ENCODE measurements around the gene MEFV. TPM values are rescaled to one million over a fixed set of nuclear protein-coding genes. Genes with fewer than 3 reads are reported as not detected.

Gene MEFV, protein sequence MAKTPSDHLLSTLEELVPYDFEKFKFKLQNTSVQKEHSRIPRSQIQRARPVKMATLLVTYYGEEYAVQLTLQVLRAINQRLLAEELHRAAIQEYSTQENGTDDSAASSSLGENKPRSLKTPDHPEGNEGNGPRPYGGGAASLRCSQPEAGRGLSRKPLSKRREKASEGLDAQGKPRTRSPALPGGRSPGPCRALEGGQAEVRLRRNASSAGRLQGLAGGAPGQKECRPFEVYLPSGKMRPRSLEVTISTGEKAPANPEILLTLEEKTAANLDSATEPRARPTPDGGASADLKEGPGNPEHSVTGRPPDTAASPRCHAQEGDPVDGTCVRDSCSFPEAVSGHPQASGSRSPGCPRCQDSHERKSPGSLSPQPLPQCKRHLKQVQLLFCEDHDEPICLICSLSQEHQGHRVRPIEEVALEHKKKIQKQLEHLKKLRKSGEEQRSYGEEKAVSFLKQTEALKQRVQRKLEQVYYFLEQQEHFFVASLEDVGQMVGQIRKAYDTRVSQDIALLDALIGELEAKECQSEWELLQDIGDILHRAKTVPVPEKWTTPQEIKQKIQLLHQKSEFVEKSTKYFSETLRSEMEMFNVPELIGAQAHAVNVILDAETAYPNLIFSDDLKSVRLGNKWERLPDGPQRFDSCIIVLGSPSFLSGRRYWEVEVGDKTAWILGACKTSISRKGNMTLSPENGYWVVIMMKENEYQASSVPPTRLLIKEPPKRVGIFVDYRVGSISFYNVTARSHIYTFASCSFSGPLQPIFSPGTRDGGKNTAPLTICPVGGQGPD
- 0.07 and 0.10 TPM in 2 replicates for total RNA-seq

DNA sequence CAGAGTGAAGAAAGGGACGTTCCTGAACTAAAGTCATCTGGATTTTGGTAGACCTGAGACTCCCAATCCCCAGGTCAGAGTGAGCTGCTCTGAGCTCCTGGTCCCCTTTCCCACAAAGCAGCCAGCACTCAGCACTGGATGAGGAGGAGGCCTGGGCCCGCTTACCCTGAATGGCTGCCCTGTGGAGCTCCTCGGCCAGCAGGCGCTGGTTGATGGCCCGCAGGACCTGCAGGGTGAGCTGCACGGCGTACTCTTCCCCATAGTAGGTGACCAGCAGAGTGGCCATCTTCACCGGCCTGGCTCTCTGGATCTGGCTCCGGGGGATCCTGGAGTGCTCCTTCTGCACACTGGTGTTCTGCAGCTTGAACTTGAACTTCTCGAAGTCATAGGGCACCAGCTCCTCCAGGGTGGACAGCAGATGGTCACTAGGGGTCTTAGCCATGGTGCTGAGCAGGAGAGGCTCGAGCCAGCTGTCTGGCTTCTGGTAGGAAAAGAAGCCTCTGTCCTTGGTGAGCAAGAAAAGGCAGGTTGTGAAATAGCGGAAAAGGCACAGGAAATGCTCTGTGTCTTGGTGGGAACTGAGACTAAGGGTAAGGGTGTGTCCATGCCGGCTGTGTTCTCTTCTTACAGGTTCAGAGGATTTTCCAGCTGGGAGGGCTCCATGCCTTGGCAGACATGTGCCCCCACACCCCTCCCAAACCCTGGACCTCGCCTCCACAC lies at the start of gene MEFV:
Gene MEFV, minus strand, starts transcription at position 488 of the 720 bp plus-strand sequence. Its CDS starts 46 bp downstream, at position 442.

DNA sequence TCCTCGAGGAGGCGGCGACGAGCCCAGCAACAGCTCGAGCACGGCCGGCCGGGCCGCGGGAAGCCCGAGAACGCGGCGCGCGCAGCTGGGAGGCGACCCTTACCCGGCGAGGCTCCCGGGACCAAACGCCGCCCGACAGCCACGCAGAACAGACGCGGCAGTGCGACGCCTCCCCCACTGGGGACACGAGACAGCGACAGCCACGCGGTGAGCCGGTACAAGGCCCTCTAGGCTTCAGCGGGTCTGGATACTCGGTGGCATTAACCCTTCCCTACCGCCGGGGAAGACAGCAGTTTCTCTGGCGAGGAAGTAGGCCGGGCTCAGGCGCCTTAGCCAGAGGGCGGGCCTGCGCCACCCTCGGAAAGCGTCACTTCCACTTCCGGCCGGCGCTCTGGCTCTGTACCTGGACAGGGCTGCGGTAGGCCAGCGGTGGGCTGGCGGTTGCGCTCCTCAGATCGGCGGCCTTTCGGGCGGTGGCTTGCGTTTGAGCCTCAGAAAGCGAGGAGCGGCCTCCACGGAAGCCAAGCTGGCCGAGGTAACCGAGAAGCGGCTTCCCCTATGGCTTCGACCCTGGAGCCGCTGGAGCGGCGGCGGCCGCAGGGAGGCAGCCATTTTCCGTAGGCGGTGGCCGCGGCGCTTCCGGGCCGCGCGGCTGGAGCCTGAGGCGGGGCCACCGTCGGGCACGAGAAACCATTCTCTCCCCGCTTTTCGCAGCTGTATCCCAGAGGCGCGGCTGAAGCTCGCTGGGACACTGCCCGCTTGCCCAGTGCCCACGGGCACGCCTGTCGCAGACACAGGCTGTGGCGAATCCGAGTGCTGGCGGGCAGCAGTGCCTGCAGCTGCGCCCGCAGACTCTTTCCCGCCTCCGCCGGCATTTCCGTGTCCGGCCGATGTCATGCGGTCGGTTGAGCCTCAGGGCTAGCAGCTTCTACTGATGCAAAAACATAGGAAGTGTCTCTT lies 49.0 kb upstream of the MEFV start, which contains the start of the genes TIGD7 and ZNF75A:
Gene TIGD7, minus strand, starts transcription at position 322 of the 960 bp plus-strand sequence. CDS start 4,816 bp downstream, outside the sequence.
Gene ZNF75A, plus strand, starts transcription at position 389 of the 960 bp plus-strand sequence. CDS start 2,932 bp downstream, outside the sequence.

DNA sequence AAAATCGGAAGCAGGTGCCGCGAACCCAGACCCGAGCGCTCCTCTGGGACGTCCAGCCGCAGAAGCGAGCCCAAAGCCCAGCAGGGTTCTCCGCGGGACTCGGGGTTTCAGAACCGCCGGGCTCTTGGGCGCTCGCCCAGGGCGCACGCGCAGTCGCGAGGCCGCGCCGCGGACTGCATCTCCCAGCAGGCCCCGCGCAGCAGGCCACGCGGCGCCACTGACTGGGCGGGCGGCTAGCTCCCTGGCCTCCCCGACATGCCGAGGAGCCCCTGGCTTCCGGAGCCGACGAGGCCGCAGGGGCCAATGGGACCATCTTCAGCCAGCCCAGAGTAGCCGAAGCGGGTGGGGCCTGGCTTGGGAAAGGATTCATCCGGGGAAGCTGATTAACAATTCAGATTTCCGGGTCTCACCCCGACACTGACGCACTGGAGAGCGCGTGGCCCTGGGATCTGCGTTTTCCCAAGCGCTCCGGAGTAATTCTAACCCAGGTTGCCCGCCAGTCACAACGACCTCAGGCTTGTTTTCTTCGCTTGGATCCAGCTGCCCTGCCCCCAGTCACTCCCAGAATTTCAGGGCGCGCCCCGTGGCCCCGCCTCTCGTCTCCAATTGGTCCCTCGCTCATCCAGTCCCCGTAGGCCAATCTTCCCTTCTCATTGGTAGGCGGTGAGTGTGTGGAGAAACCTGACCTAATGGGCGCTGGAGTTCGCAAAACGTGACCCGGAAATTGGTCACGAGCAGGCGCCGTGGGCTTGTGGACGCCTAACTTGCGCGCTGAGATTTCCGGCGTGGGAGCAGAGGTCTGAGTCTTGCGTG lies 26.5 kb upstream of the MEFV start, which contains the start of gene ZNF263:
Gene ZNF263, plus strand, starts transcription at position 762 of the 813 bp plus-strand sequence. CDS start 328 bp downstream, outside the sequence.

DNA sequence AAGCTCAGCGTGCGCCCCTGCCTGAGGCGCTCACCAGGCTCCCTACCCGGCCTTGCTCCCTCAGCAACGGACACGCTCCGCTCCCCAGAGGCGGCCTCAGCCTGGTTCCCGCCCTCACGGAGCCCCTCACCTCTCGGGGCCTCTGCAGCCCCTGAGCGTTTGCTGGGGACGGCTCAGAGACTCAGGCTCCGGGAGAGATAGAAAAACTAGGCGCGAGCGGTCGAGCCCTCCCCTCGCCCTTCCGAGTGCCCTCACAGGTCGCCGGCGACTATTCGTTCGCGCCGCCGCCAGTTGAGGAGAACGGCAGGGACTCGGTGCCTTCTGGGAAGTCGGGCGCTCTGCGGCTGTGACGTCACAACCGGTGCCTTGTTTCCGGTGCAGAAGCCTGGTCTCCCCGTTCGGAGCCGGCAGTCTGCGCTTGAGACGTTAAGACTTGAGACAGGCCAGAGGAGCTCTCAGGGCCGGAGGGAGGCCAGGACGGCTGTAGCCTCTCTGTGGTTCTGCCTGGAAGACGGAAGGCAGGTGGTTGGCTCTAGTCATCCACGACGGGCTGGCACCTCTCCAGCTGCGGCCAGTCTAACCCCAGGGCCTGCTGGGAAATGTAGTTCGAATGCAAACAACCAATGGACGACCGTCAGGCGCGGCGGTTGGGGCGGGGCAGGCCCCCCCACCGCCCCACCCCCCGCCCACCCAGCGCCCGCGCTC lies 21.4 kb downstream of the MEFV start, which contains the start of gene ZNF200:
Gene ZNF200, minus strand, starts transcription at position 302 of the 705 bp plus-strand sequence. CDS start 1,403 bp downstream, outside the sequence.

Other genes starting within 250 kb of the MEFV start
- 0.10 TPM in 1 of 2 replicates, not detected in the other for gene CLDN9, start 243.7 kb downstream of the MEFV start, total RNA-seq
- gene CLDN6, start 238.4 kb downstream of the MEFV start, total RNA-seq: 0.13 and 0.46 TPM in 2 replicates
- gene TNFRSF12A, start 236.3 kb downstream of the MEFV start, total RNA-seq: 185 and 394 TPM in 2 replicates
- 33.4 and 46.1 TPM in 2 replicates for gene HCFC1R1, start 232.7 kb downstream of the MEFV start, total RNA-seq
- gene THOC6, start 232.6 kb downstream of the MEFV start, total RNA-seq: 14.1 and 17.3 TPM in 2 replicates
- gene BICDL2, start 219.7 kb downstream of the MEFV start, total RNA-seq: 0.40 and 0.46 TPM in 2 replicates
- gene MMP25, start 210.1 kb downstream of the MEFV start, total RNA-seq: not detected in 2 replicates
- 4.0 and 6.3 TPM in 2 replicates for gene IL32, start 191.0 kb downstream of the MEFV start, total RNA-seq
- gene ZSCAN10, start 157.3 kb downstream of the MEFV start, total RNA-seq: not detected in 2 replicates
- 12.4 and 16.0 TPM in 2 replicates for gene ZNF205, start 144.0 kb downstream of the MEFV start, total RNA-seq
- 11.6 and 15.3 TPM in 2 replicates for gene ZNF213, start 121.6 kb downstream of the MEFV start, total RNA-seq
- gene OR1F1, start 68.4 kb downstream of the MEFV start, total RNA-seq: 0.07 TPM in 1 of 2 replicates, not detected in the other
- gene ZNF200, start 21.5 kb downstream of the MEFV start, total RNA-seq: 5.9 and 6.3 TPM in 2 replicates
- gene ZNF263, start 26.9 kb upstream of the MEFV start, total RNA-seq: 41.4 and 46.5 TPM in 2 replicates
- gene TIGD7, start 48.8 kb upstream of the MEFV start, total RNA-seq: 6.8 TPM in 2 replicates
- 17.4 and 17.9 TPM in 2 replicates for gene ZNF75A, start 48.9 kb upstream of the MEFV start, total RNA-seq
- 0.26 TPM in 1 of 2 replicates, not detected in the other for gene OR2C1, start 99.3 kb upstream of the MEFV start, total RNA-seq
- gene ZSCAN32, start 144.4 kb upstream of the MEFV start, total RNA-seq: 10.8 and 10.9 TPM in 2 replicates
- gene ZNF174, start 144.6 kb upstream of the MEFV start, total RNA-seq: 6.1 and 6.3 TPM in 2 replicates
- gene ZNF597, start 186.9 kb upstream of the MEFV start, total RNA-seq: 1.9 and 2.1 TPM in 2 replicates
- 16.6 and 17.7 TPM in 2 replicates for gene NAA60, start 187.0 kb upstream of the MEFV start, total RNA-seq
- gene C16orf90, start 238.9 kb upstream of the MEFV start, total RNA-seq: not detected in 2 replicates
- gene CLUAP1, start 244.4 kb upstream of the MEFV start, total RNA-seq: 16.4 and 16.9 TPM in 2 replicates

Measured in smooth muscle cell of the pulmonary artery (primary cell).